HepG2 (cell line): Measurements from ENCODE around the gene RGL3. TPM values are rescaled to one million over a fixed set of nuclear protein-coding genes. Genes with fewer than 3 reads are reported as not detected.

Experiments used
- ATAC-seq: fragments of 200-7000 bp; cut with Tn5 transposase; 3 replicates; pipeline ENCODE4 v1.9.1; 2020; ENCODE audit warnings: mild to moderate bottlenecking, moderate library complexity
- BruUV-seq: library from RNA; stranded (reverse); fragments of 400-500 nt; replicated peaks from 2 replicates; lab custom pipeline; 2021; lab: Mats Ljungman, UMichigan
- CTCF ChIA-PET: fragments of 300-600 bp; formaldehyde crosslinking; extraction: SDS; loops from one replicate; lab custom pipeline; 2021; ENCODE audit warnings: low total read pairs, inconsistent platforms, low intra/inter-chr PET ratio; lab: Yijun Ruan, JAX
- POLR2A ChIA-PET: fragments of 350-600 bp; sonication (Branson Sonifier 250); formaldehyde crosslinking; loops from one replicate; lab custom pipeline; 2020; ENCODE audit warnings: antibody characterized with exemption, inconsistent platforms; lab: Yijun Ruan, JAX
- DNase-seq: peaks from one replicate; pipeline ENCODE4 v3.0.0-alpha.2; 2015; ENCODE audit warnings: low spot score
- FAIRE-seq: peaks from 3 replicates; lab custom pipeline; 2011; peaks lifted over from hg19 to GRCh38; lab: Jason Lieb, UNC
- H2AFZ ChIP-seq: one replicate; pipeline ENCODE4 v1.6.1; 2011; ENCODE audit warnings: low read length, inconsistent platforms
- H3K27ac ChIP-seq: fragments of 300-600 bp; 3 replicates; pipeline ENCODE4 v1.8.0; 2011; ENCODE audit warnings: mixed run types, mild to moderate bottlenecking, mixed read lengths, low read length, inconsistent platforms; ENCODE audit not compliant: insufficient read depth; ENCODE audit errors: extremely low read length
- H3K27me3 ChIP-seq, 2 experiments: fragments of 200-600 bp in 1 of 2; 2 replicates in 1 of 2; 3 replicates in 1 of 2; pipeline versions ENCODE4 v1.6.0 to v1.8.0; 2011; ENCODE audit warnings: low read length in 2 of 2, mild to moderate bottlenecking in 2 of 2, moderate library complexity in 2 of 2, inconsistent platforms in 1 of 2; ENCODE audit not compliant: insufficient read depth in 2 of 2, control insufficient read depth in 1 of 2
- H3K36me3 ChIP-seq, 2 experiments: fragments of 200-600 bp in 1 of 2; replicated peaks in 1 of 2; 2 replicates in 1 of 2; 3 replicates in 1 of 2; pipeline versions ENCODE4 v1.5.1 to v1.8.0; 2011; ENCODE audit warnings: low read length in 2 of 2, inconsistent platforms in 1 of 2; ENCODE audit not compliant: insufficient read depth in 2 of 2, control insufficient read depth in 1 of 2
- H3K4me1 ChIP-seq: 2 replicates; pipeline ENCODE4 v1.5.1; 2012; ENCODE audit warnings: low read length, inconsistent platforms; ENCODE audit not compliant: insufficient read depth
- H3K4me2 ChIP-seq: 2 replicates; pipeline ENCODE4 v1.6.0; 2011; ENCODE audit warnings: low read depth, low read length, inconsistent platforms
- H3K4me3 ChIP-seq, 3 experiments: fragments of 200-600 bp in 1 of 3; sonication (generic), shearing (Covaris generic) in 1 of 3; replicated peaks in 1 of 3; 2 replicates each; pipeline ENCODE4 v1.5.1; 2011 to 2016; ENCODE audit warnings: low read length in 3 of 3, inconsistent platforms in 2 of 3, low read depth in 2 of 3, mild to moderate bottlenecking in 2 of 3, control low read depth in 1 of 3, mixed read lengths in 1 of 3; ENCODE audit not compliant: insufficient read depth in 1 of 3
- H3K79me2 ChIP-seq: one replicate; pipeline ENCODE4 v1.6.1; 2011; ENCODE audit warnings: low read length, inconsistent platforms; ENCODE audit not compliant: insufficient read depth
- H3K9ac ChIP-seq: 2 replicates; pipeline ENCODE4 v1.6.0; 2011; ENCODE audit warnings: mild to moderate bottlenecking, low read depth, low read length, inconsistent platforms; ENCODE audit not compliant: insufficient read depth
- H3K9me3 ChIP-seq: 2 replicates; pipeline ENCODE4 v1.5.1; 2012; ENCODE audit warnings: mild to moderate bottlenecking, low read length
- H4K20me1 ChIP-seq: 2 replicates; pipeline ENCODE4 v1.6.0; 2011; ENCODE audit warnings: inconsistent platforms, mild to moderate bottlenecking, low read length, moderate library complexity; ENCODE audit not compliant: insufficient read depth
- AHR ChIP-seq: IDR thresholded peaks from 2 replicates; pipeline ENCODE4 v1.6.1; 2018; ENCODE audit warnings: missing genetic modification reagents, missing compliant biosample characterization
- NFYB ChIP-seq: sonication (generic); formaldehyde crosslinking; IDR thresholded peaks from 2 replicates; pipeline ENCODE4 v1.4.0; 2020; ENCODE audit warnings: missing genetic modification reagents
- NPAS2 ChIP-seq: sonication (generic); formaldehyde crosslinking; IDR thresholded peaks from 2 replicates; pipeline ENCODE4 v1.8.0; 2022; ENCODE audit warnings: mild to moderate bottlenecking, missing genetic modification reagents, borderline replicate concordance
- RELA ChIP-seq: sonication (generic); formaldehyde crosslinking; IDR thresholded peaks from 2 replicates; pipeline ENCODE4 v1.4.0; 2020; ENCODE audit warnings: missing genetic modification reagents
- RXRA ChIP-seq: sonication (generic); formaldehyde crosslinking; IDR thresholded peaks from 2 replicates; pipeline ENCODE4 v1.5.1; 2020; ENCODE audit warnings: missing genetic modification reagents
- SIX4 ChIP-seq: sonication (generic); formaldehyde crosslinking; IDR thresholded peaks from 2 replicates; pipeline ENCODE4 v1.4.0; 2020; ENCODE audit warnings: missing genetic modification reagents
- ZNF160 ChIP-seq: sonication (generic); formaldehyde crosslinking; IDR thresholded peaks from 2 replicates; pipeline ENCODE4 v1.8.0; 2022; ENCODE audit warnings: mild to moderate bottlenecking, inconsistent platforms, missing genetic modification reagents
- ZNF382 ChIP-seq: sonication (generic); formaldehyde crosslinking; IDR thresholded peaks from 2 replicates; pipeline ENCODE4 v1.5.0; 2020; ENCODE audit warnings: missing genetic modification reagents, mild to moderate bottlenecking, borderline replicate concordance
- ZNF709 ChIP-seq: sonication (generic); formaldehyde crosslinking; IDR thresholded peaks from 2 replicates; pipeline ENCODE4 v1.5.0; 2020; ENCODE audit warnings: mild to moderate bottlenecking, missing genetic modification reagents
- ZNF883 ChIP-seq: sonication (generic); formaldehyde crosslinking; IDR thresholded peaks from 2 replicates; pipeline ENCODE4 v1.5.1; 2020; ENCODE audit warnings: mild to moderate bottlenecking, missing genetic modification reagents; ENCODE audit errors: not compliant biosample characterization
- WGBS: methylation state at CpG from one replicate; pipeline ENCODE4 v1.1.6; 2017; ENCODE audit warnings: low lambda C conversion rate; 5-methylcytosine and 5-hydroxymethylcytosine counted together
- in situ Hi-C: cut with HindIII; loops from 2 replicates; pipeline ENCODE4 v1.10.0; 2017; ENCODE audit warnings: low pct_unique_long_range_greater_than_20kb; ENCODE audit not compliant: extremely low pct_ligation_motif_present
- intact Hi-C: fragments of 100-400 bp; cut with micrococcal nuclease; formaldehyde crosslinking; loops from one replicate; pipeline ENCODE4 v1.10.0; 2022; ENCODE audit not compliant: unreplicated experiment
- polyA plus RNA-seq, 8 experiments: library from polyadenylated mRNA; depleted of rRNA in 3 of 8; stranded (reverse) in 7 of 8; unstranded in 1 of 8; fragments of >200 nt; fragmentation: Illumina TruSeq in 4 of 8; extraction: Trizol in 4 of 8; gene quantifications; 2 replicates each; pipeline versions ENCODE4 v1.2.1 to v1.2.3, GENCODE V29; 2011 to 2016; ENCODE audit warnings: low read depth in 4 of 8, missing spikeins in 1 of 8, mixed read lengths in 1 of 8; ENCODE audit not compliant: insufficient read depth in 1 of 8
- total RNA-seq, 5 experiments: library from RNA; depleted of rRNA; stranded (reverse); fragments of >200 nt; fragmentation: Illumina TruSeq; extraction: Trizol; gene quantifications; 2 replicates each; pipeline ENCODE4 v1.2.3, GENCODE V29; 2016; ENCODE audit warnings: low read depth in 1 of 5
- TF ChIP-seq, protein P1 (sequence below): sonication (generic); formaldehyde crosslinking; IDR thresholded peaks from 2 replicates; pipeline ENCODE4 v1.8.1; 2023; ENCODE audit warnings: mild to moderate bottlenecking, inconsistent platforms, moderate library complexity, missing genetic modification reagents, borderline replicate concordance
- TF ChIP-seq, protein P2 (sequence below), 2 experiments: fragments of 450-650 bp in 1 of 2; sonication (generic) in 1 of 2; formaldehyde crosslinking in 1 of 2; IDR thresholded peaks; 2 replicates each; pipeline versions ENCODE4 v1.6.1 to v1.8.0; 2016 to 2022; ENCODE audit warnings: antibody characterized with exemption in 1 of 2, mild to moderate bottlenecking in 1 of 2, missing genetic modification reagents in 1 of 2
- TF ChIP-seq, protein P3 (sequence below): IDR thresholded peaks from 2 replicates; pipeline ENCODE4 v1.6.1; 2016; ENCODE audit warnings: missing biosample characterization, missing genetic modification reagents, low read depth

The RGL3 gene
- total and polyA plus RNA-seq, 2 of the 13 experiments (the other 11 are each of a cell fraction or from before 2014, with no cell fraction given) = 4.2 to 7.6 TPM

DNA sequence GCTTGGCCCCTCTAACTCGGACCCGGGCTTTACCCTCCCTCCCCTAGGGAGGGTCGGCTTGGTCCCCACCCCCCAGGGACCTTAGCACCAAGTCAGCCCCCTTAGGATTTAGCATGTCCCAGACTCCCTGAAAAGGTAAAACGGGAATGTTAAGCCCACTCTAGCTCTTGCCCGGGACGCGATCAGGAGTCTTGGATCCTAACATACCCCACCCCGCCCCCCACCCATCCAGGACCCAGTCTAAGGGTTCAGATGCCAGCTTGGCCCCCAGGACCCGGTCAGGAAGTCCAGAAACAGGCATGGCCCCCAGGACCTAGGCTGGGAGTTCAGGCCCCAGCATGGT lies 35.4 kb downstream of the RGL3 start:
- POLR2A ChIA-PET = interaction anchor here (1.0 to 2.6 kb wide), 8 partner anchors 9 to 214 kb away, joined by 3 to 51 read pairs (median 5); partner anchors contain the start of genes CCDC159, ODAD3, PRKCSH and RGL3
- no peaks in the 10 kb centered on the region for H3K36me3 ChIP-seq
- H2AFZ ChIP-seq = no peak overlapping the region
- no peaks in the 10 kb centered on the region for H3K79me2 ChIP-seq
- CTCF ChIA-PET = interaction anchor here (1.0 kb wide), 1 partner anchor 62 kb away, joined by 5 read pairs; no protein-coding TSS in a partner anchor
- peaks cover 45% of the 10 kb centered on the region for H3K4me1 ChIP-seq
- FAIRE-seq (no peak), DNase-seq (no peak), ATAC-seq (no peak)
- peak overlapping the region; percentile 34; the same call in 1 of the 2 replicates for H3K9ac ChIP-seq
- WGBS = 0% methylated on average over 3 of the region's 9 CpGs
- in situ Hi-C loops (loop anchor here (5.0 kb wide), 2 partner anchors 39 to 99 kb away; partner anchors contain the start of gene ELAVL3), intact Hi-C loops (loop anchor here (5.0 kb wide), 1 partner anchor 39 kb away; no protein-coding TSS in a partner anchor)
- H3K27ac ChIP-seq = peak overlapping the region; percentile 46
- no peaks in the 10 kb centered on the region for H4K20me1 ChIP-seq
- H3K4me2 ChIP-seq = peak overlapping the region; percentile 91
- H3K9me3 ChIP-seq = no peaks in the 10 kb centered on the region
- H3K27me3 ChIP-seq = no peaks in the 10 kb centered on the region
- BruUV-seq = no TSS peak
- peak overlapping the region; percentile 51 to 77 (median 65) for H3K4me3 ChIP-seq
- TF ChIP-seq ZNF709 (CRISPR knock-in tag) (no peak), SIX4 (CRISPR knock-in tag) (no peak), ZNF883 (CRISPR knock-in tag) (no peak), RXRA (CRISPR knock-in tag) (no peak), NFYB (no peak), AHR (CRISPR knock-in tag) (0 out of 2 replicates have a peak, but pooled peaks have one; percentile 9), ZNF160 (0 out of 2 replicates have a peak, but pooled peaks have one; percentile 17), ZNF382 (CRISPR knock-in tag) (no peak), NPAS2 (CRISPR knock-in tag) (no peak), RELA (CRISPR knock-in tag) (no peak)
- TF ChIP-seq, protein P1, sequence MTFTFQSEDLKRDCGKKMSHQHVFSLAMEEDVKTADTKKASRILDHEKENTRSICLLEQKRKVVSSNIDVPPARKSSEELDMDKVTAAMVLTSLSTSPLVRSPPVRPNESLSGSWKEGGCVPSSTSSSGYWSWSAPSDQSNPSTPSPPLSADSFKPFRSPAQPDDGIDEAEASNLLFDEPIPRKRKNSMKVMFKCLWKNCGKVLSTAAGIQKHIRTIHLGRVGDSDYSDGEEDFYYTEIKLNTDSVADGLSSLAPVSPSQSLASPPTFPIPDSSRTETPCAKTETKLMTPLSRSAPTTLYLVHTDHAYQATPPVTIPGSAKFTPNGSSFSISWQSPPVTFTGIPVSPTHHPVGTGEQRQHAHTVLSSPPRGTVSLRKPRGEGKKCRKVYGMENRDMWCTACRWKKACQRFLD (CRISPR knock-in tag) = no peak
- TF ChIP-seq, protein P2, sequence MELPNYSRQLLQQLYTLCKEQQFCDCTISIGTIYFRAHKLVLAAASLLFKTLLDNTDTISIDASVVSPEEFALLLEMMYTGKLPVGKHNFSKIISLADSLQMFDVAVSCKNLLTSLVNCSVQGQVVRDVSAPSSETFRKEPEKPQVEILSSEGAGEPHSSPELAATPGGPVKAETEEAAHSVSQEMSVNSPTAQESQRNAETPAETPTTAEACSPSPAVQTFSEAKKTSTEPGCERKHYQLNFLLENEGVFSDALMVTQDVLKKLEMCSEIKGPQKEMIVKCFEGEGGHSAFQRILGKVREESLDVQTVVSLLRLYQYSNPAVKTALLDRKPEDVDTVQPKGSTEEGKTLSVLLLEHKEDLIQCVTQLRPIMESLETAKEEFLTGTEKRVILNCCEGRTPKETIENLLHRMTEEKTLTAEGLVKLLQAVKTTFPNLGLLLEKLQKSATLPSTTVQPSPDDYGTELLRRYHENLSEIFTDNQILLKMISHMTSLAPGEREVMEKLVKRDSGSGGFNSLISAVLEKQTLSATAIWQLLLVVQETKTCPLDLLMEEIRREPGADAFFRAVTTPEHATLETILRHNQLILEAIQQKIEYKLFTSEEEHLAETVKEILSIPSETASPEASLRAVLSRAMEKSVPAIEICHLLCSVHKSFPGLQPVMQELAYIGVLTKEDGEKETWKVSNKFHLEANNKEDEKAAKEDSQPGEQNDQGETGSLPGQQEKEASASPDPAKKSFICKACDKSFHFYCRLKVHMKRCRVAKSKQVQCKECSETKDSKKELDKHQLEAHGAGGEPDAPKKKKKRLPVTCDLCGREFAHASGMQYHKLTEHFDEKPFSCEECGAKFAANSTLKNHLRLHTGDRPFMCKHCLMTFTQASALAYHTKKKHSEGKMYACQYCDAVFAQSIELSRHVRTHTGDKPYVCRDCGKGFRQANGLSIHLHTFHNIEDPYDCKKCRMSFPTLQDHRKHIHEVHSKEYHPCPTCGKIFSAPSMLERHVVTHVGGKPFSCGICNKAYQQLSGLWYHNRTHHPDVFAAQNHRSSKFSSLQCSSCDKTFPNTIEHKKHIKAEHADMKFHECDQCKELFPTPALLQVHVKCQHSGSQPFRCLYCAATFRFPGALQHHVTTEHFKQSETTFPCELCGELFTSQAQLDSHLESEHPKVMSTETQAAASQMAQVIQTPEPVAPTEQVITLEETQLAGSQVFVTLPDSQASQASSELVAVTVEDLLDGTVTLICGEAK (IDR thresholded peaks at IDR 0.05) = no peak
- TF ChIP-seq, protein P2 (CRISPR knock-in tag; IDR thresholded peaks at IDR 0.05) = peak; percentile 7; the same call in 1 of the 2 replicates
- TF ChIP-seq, protein P3, sequence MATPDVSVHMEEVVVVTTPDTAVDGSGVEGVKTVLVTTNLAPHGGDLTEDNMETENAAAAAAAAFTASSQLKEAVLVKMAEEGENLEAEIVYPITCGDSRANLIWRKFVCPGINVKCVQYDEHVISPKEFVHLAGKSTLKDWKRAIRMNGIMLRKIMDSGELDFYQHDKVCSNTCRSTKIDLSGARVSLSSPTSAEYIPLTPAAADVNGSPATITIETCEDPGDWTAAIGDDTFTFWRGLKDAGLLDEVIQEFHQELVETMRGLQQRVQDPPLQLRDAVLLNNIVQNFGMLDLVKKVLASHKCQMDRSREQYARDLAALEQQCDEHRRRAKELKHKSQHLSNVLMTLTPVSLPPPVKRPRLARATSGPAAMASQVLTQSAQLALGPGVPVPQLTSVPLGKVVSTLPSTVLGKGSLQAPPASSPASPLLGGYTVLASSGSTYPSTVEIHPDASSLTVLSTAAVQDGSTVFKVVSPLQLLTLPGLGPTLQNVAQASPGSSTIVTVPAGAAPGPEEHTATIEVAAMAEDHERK = no peak
